Spleen (tissue), 7 donors: ENCODE data around the gene RNF157.

Experiments
- POLR2A ChIP-seq, 3 donors: fragments of 450-650 bp; IDR thresholded peaks; one replicate each; pipeline ENCODE4 v1.5.1; 2017; ENCODE audit warnings: antibody characterized with exemption in 3 of 3, mild to moderate bottlenecking in 1 of 3
- POLR2AphosphoS5 ChIP-seq, 3 donors: sonication (generic); formaldehyde crosslinking; IDR thresholded peaks; one replicate each; pipeline ENCODE4 v1.5.1; 2017; ENCODE audit warnings: antibody characterized with exemption in 3 of 3
- TF ChIP-seq, protein P1 (sequence below), 11 experiments: fragments of 200-600 bp in 7 of 11; fragments of 450-650 bp in 4 of 11; sonication (generic) in 4 of 11; IDR thresholded peaks in 8 of 11; conservative IDR thresholded peaks in 3 of 11; 1 replicate in 7 of 11; 2 replicates in 4 of 11; pipeline versions ENCODE4 v1.4.0 to v1.8.0; 2016 to 2021; ENCODE audit warnings: antibody characterized with exemption in 11 of 11, inconsistent platforms in 4 of 11, mild to moderate bottlenecking in 1 of 11
- donor health status: DM: no; HTN: no; CAD: no; lungs with moderate emphysema.
- donor health status: DM: no; HTN: no; CAD: no.
- donor health status: DM: no; HTN: no; CAD: no.

- TF ChIP-seq, protein P1, sequence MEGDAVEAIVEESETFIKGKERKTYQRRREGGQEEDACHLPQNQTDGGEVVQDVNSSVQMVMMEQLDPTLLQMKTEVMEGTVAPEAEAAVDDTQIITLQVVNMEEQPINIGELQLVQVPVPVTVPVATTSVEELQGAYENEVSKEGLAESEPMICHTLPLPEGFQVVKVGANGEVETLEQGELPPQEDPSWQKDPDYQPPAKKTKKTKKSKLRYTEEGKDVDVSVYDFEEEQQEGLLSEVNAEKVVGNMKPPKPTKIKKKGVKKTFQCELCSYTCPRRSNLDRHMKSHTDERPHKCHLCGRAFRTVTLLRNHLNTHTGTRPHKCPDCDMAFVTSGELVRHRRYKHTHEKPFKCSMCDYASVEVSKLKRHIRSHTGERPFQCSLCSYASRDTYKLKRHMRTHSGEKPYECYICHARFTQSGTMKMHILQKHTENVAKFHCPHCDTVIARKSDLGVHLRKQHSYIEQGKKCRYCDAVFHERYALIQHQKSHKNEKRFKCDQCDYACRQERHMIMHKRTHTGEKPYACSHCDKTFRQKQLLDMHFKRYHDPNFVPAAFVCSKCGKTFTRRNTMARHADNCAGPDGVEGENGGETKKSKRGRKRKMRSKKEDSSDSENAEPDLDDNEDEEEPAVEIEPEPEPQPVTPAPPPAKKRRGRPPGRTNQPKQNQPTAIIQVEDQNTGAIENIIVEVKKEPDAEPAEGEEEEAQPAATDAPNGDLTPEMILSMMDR (IDR thresholded peaks at IDR 0.05 in 8 of 11, conservative IDR thresholded peaks at IDR 0.05 in 3 of 11): no peak
- no peak for TF ChIP-seq POLR2A (IDR thresholded peaks at IDR 0.05)
- TF ChIP-seq POLR2AphosphoS5 (IDR thresholded peaks at IDR 0.05): no peak
Measured at GRCh38 chr17:76188213-76189016, 51.9 kb downstream of the RNF157 start.
